NCI-H1092 (cell line): ENCODE results near the gene CCNI2.
"Not testable (repeated sequence)": the region's sequence is repeated elsewhere in the genome, so short reads cannot be mapped to it uniquely, and the experiment has no call there.

Source experiments
- DNase-seq: peaks from one replicate; lab custom pipeline; 2025; lab: John Stamatoyannopoulos, UW

CCNI2 gene

GRCh38 chr5:132781029-132781428 is 33.8 kb downstream of the CCNI2 start:
- no peak for DNase-seq

GRCh38 chr5:132782101-132782500 is 34.9 kb downstream of the CCNI2 start:
- no peak for DNase-seq

- DNase-seq = no peak
These were observed 38.1 kb downstream of the CCNI2 start for GRCh38 chr5:132785365-132785764.

GRCh38 chr5:132785864-132786263 is 38.6 kb downstream of the CCNI2 start:
- DNase-seq = no peak

GRCh38 chr5:132787076-132787475 is 39.9 kb downstream of the CCNI2 start:
- no peak for DNase-seq

GRCh38 chr5:132788508-132788907 is 41.3 kb downstream of the CCNI2 start:
- DNase-seq = no peak

- DNase-seq = no peak
These were observed 42.0 kb downstream of the CCNI2 start for GRCh38 chr5:132788990-132789886.

GRCh38 chr5:132790201-132790865 is 43.1 kb downstream of the CCNI2 start:
- no peak for DNase-seq

- no peak for DNase-seq
These were observed 43.8 kb downstream of the CCNI2 start for GRCh38 chr5:132791026-132791425.

GRCh38 chr5:132797651-132798050 is 50.4 kb downstream of the CCNI2 start:
- no peak for DNase-seq

GRCh38 chr5:132799392-132799791 is 52.2 kb downstream of the CCNI2 start:
- no peak for DNase-seq

GRCh38 chr5:132800545-132800944 is 53.3 kb downstream of the CCNI2 start:
- no peak for DNase-seq

- no peak for DNase-seq
These were observed 54.9 kb downstream of the CCNI2 start for GRCh38 chr5:132802044-132802684.

GRCh38 chr5:132802685-132803066 is 55.5 kb downstream of the CCNI2 start:
- DNase-seq = not testable (repeated sequence)
